DMS114 treated with DMSO at 0.1 percent for 48 hours (cell line): ENCODE results near the gene GGN.
"Not testable (repeated sequence)": the region's sequence is repeated elsewhere in the genome, so short reads cannot be mapped to it uniquely, and the experiment has no call there.

Experiments used
- DNase-seq: peaks from one replicate; lab custom pipeline; 2025; ENCODE audit not compliant: unreplicated experiment; lab: John Stamatoyannopoulos, UW

The GGN gene

GRCh38 chr19:38362946-38363688 lies 24.7 kb downstream of the GGN start:
- not testable (repeated sequence) for DNase-seq

- DNase-seq, result peak; percentile 85
Observed at GRCh38 chr19:38362076-38362945, 25.5 kb downstream of the GGN start.

DNA sequence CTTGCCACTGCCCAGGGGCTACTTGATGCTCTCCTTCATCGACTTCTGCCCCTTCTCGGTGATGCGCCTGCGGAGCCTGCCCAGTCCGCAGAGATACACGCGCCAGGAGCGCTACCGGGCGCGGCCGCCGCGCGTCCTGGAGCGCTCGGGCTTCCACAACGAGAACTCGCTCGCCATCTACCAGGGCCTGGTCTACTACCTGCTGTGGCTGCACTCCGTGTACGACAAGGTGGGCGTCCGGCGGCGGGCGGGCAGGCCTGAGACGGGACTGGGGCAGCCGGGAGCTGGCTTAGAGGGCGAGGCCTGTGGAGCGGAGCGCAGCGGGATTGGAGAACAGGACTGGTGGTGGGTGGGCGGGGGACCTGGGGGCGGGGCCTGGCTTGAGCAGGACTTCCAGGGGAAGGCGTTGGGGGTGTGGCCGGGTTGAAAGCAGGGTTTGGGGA lies 26.2 kb downstream of the GGN start:
- peak; percentile 88 for DNase-seq

GRCh38 chr19:38360839-38361631 lies 26.8 kb downstream of the GGN start:
- DNase-seq, result no peak

GRCh38 chr19:38360351-38360750 lies 27.5 kb downstream of the GGN start:
- DNase-seq, result no peak

- DNase-seq, result no peak
Observed at GRCh38 chr19:38359242-38360021, 28.4 kb downstream of the GGN start.

DNA sequence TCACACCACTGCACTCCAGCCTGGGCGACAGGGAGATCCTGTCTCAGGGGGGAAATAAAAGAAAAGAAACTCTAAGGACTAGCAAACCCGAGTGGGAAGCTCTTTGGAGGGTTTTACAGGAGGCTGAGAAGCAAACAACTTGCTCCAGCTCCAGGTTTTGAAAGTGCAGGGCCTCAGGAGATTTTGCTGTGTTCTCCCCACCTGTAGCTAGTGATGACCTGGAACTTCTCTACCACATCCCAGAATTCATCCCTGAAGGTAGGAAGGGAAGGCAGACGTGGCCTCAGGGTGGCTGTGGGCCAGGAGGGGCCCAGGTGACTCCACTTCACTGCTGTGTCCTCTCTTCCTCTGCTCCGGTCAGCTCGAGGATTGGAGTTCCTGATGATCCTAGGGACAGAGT lies 29.8 kb downstream of the GGN start:
- no peak for DNase-seq

DNA sequence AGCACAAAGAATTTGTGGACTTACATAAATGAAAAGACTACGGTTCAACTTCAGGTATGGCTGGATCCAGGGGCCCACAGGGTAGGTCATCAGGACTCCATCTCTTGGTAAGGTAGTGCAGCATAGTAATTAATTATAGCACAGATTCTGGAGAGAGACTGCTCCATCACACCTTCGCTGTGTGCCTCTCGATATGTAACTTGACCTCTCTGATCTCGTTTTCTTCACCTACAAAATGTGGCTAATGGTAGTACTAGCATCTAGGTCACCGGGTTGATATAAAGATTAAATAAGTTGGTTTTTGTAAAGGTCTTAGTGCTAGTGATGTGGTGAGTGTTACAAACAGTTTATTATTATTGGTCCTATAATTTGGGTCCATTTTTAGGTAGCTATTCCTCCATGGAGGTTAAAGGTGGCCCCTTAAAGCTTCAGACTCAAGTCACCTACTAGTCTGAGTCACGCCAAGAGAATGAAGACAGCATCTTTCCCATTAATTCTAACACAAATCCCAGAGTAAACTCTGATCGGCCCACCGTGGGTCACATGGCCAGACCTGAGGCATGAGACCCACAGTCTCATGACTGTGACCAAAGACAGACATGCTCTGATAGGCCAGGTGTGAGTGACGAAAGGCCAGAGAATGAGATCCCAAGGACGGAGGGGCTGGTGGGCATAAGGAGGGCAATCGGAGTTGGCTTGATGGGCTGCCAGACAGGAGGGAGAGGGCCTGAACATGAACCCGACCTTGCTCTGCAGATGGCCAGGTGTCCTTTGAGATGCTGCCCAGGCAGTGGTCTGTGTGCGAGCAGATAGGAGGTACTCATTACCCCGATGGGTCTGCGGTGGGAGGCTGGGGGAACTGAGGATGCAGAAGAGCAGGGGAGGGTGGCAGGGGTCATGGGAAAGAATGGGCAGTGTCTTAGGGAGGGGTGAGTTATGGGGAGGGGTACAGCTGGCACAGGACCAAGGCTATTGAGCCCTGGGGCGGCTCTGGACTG lies 31.8 kb downstream of the GGN start:
- DNase-seq, result no peak

DNA sequence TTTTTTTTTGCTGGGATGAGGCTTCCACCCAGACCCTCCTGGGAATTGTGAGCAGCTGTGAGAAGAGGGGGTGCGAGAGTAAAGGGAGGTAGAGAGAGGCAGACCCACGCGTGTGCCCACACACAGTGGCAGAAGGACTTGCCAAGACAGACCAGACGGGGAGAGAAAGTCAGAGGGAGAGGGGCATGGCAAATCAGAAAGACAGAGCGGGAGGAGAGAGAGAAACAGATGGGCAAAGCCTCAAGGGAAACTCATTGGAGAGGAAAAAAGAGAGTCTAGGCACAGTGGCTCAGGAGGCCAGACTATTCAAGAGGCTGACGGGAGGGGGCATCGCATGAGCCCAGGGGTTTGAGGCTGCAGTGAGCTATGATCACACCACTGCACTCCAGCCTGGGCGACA lies 35.2 kb downstream of the GGN start:
- no peak for DNase-seq

DNA sequence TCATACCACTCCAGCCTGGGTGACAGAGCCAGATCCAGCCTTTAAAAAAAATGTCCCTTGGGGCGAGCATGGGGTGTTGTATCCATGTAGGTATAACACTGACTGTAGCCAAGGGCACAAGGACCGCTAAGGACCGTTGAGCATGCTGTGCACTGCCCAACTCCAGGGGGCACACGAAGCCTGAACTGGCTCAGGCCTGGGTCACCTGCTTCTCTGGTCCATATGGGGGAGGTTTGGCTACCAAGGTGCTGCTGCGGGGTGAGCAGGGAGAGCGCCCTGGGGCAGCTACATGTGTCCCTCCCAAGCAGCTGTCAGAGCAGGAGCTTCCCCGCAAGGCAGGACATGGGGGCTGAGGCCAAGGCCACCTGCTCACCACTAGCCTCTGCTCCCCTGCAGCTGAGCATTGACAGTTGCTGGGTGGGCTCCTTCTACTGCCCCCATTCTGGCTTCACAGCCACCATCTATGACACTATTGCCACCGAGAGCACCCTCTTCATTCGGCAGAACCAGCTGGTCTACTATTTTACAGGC lies 35.9 kb downstream of the GGN start:
- DNase-seq, result no peak

DNA sequence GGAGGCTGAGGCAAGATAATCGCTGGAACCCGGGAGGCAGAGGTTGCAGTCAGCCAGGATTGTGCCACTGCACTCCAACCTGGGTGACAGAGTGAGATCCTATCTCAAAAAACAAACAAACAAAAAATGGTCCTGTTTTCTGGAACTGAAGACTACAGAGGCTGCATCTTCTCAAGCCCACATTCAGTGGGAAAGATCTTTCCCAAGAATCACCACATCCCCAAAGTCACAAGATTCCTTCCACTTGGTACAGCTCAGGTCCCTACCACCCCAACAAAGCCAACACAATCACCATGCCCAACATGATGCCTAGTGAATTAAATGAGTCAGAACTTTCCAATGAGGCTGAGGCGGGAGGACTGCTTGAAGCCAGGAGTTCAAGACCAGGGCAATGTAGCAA lies 37.0 kb downstream of the GGN start:
- DNase-seq, result no peak

DNA sequence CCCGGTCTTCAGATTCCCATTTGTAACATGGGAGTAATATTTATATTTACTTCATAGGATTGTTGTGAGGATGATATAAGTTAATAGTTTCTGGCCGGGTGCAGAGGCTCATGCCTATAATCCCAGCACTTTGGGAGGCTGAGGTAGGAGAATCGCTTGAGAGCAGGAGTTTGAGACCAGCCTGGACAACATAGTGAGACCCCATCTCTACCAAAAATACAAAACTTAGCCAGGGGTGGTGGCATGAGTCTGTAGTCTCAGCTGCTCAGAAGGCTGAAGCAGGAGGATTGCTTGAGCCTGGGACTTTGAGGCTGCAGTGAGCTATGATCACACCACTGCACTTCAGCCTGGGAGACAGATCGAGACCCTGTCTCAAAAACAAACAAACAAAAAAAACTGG lies 41.0 kb downstream of the GGN start:
- DNase-seq, result no peak

DNA sequence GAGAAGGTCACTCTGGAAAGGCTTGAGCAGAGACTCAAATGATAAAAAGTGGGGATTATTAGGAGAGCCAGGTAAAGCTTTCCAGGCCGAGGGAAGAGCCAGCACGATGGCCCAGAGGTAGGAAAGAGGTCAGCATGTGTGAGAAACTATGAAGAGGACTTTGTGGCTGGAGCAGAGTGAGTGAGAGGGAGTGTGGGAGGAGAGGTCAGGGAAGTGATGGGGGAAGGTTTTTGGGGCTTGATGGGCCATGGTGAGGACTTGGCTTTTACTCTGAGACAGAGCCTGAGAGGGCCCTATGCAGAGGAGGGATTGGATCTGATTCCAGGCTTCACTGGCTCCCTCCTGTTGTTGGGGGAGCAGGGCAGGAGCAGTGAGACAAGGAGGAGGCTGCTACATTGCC lies 46.9 kb downstream of the GGN start:
- DNase-seq, result no peak

- not testable (repeated sequence) for DNase-seq
Observed at GRCh38 chr19:38339011-38339410, 48.8 kb downstream of the GGN start.

DNA sequence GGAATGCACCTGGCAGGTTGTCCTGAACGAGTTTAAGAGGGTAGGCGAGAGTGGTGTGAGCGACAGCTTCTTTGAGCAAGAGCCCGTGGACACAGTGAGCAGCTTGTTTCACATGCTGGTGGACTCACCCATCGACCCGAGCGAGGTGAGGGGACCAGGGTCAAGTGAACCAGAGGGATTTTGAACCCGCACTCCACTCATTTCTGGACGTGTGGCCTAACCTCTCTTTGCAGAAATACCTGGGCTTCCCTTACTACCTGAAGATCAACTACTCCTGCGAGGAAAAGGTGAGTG lies 50.5 kb downstream of the GGN start:
- no peak for DNase-seq

- peak; percentile 95 for DNase-seq
Observed at GRCh38 chr19:38336638-38337359, 51.0 kb downstream of the GGN start.

DNA sequence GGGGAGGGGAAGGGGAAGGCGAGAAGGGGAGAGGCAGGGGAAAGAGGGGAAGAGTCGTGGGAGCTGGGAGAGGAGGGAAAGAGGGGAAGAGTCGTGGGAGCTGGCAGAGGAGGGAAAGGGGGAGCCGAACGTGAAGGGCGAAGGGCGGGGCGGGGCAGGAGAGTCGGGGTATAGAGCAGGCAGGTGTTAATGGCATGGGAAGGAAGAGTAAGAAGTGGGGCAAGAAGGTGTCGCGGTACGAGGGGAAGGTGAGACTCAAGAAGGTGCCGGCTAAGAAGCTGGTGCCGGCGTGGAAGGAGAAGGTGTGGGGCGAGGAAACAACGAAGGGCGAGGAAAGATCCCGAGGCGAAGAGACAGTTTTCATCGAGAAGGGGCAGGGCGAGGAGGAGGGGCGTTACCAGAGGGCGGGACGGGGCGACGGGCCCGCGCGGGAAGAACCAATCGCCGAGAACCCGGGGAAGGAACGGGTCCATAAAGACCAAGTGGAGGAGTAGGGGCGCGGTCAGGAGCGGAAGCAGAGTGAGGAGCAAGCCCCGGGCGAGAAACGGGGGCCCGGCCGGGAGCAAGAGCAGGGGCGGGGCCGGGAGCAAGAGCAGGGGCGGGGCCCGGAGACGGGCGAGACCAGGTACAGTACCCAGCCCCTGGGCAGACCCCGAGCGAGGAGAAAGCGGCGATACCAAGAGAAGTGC lies 51.7 kb downstream of the GGN start:
- DNase-seq, result peak; percentile 97
